GM12891 (cell line): Measurements from ENCODE around the gene NYAP2.

Experiments
- PAX5 ChIP-seq: IDR thresholded peaks from 2 replicates; pipeline ENCODE4 v1.6.1; 2011; ENCODE audit warnings: low read length, moderate library complexity, mild to moderate bottlenecking; ENCODE audit not compliant: insufficient read depth, severe bottlenecking
- POLR2A ChIP-seq: IDR thresholded peaks from 2 replicates; pipeline ENCODE4 v1.6.1; 2011; ENCODE audit warnings: low read depth, low read length, control low read depth
- POLR2AphosphoS5 ChIP-seq: IDR thresholded peaks from 2 replicates; pipeline ENCODE4 v1.6.1; 2011; ENCODE audit warnings: low read depth, low read length, control low read depth
- POU2F2 ChIP-seq: IDR thresholded peaks from 2 replicates; pipeline ENCODE4 v1.6.1; 2011; ENCODE audit warnings: low read depth, mild to moderate bottlenecking, control low read depth, low read length, moderate library complexity
- SPI1 ChIP-seq: IDR thresholded peaks from 2 replicates; pipeline ENCODE4 v1.6.1; 2011; ENCODE audit warnings: low read depth, low read length, control low read depth
- TAF1 ChIP-seq: IDR thresholded peaks from 2 replicates; pipeline ENCODE4 v1.6.1; 2011; ENCODE audit warnings: low read depth, low read length, control low read depth

GRCh38 chr2:225559072-225559415 is 159.5 kb downstream of the NYAP2 start:
- TF ChIP-seq POLR2A (no peak), PAX5 (no peak), SPI1 (no peak), TAF1 (no peak), POLR2AphosphoS5 (no peak), POU2F2 (no peak)
